CD4-positive, alpha-beta T cell (primary cell): ENCODE data around the gene SLC25A13. TPM values are rescaled to one million over a fixed set of nuclear protein-coding genes. Genes with fewer than 3 reads are reported as not detected.

Source experiments
- ATAC-seq: fragments of 200-7000 bp; cut with Tn5 transposase; one replicate; pipeline ENCODE4 v1.10.0; 2022; ENCODE audit warnings: mild to moderate bottlenecking; ENCODE audit not compliant: poor library complexity
- CTCF ChIA-PET: fragments of 350-600 bp; sonication (Branson Sonifier 250); formaldehyde crosslinking; loops from one replicate; lab custom pipeline; 2021; ENCODE audit warnings: antibody characterized with exemption, inconsistent platforms; lab: Charles Lee
- POLR2A ChIA-PET: fragments of 350-600 bp; sonication (Branson Sonifier 250); formaldehyde crosslinking; loops from one replicate; lab custom pipeline; 2021; ENCODE audit warnings: antibody characterized with exemption, inconsistent platforms; lab: Charles Lee
- DNase-seq, 14 experiments: peaks; one replicate each; pipeline ENCODE4 v3.0.0-alpha.2; 2013 to 2020; ENCODE audit warnings: mixed read lengths in 2 of 14
- H3K27ac ChIP-seq, 2 donors: one replicate each; pipeline versions ENCODE4 v1.5.1 to v1.7.0; 2013; ENCODE audit warnings: low read length in 2 of 2, low read depth in 1 of 2, mild to moderate bottlenecking in 1 of 2
- H3K27me3 ChIP-seq, 2 experiments: 1 replicate in 1 of 2; 2 replicates in 1 of 2; pipeline versions ENCODE4 v1.6.1 to v1.7.0; 2013; ENCODE audit warnings: low read length in 2 of 2, control low read depth in 1 of 2, mild to moderate bottlenecking in 1 of 2, moderate library complexity in 1 of 2; ENCODE audit not compliant: insufficient read depth in 2 of 2, control insufficient read depth in 1 of 2
- H3K36me3 ChIP-seq: one replicate; pipeline ENCODE4 v1.6.1; 2013; ENCODE audit warnings: low read length, control low read depth; ENCODE audit not compliant: insufficient read depth
- H3K4me1 ChIP-seq: one replicate; pipeline ENCODE4 v1.6.1; 2013; ENCODE audit warnings: low read length, control low read depth; ENCODE audit not compliant: insufficient read depth
- H3K4me3 ChIP-seq: one replicate; pipeline ENCODE4 v1.5.1; 2013; ENCODE audit warnings: mild to moderate bottlenecking, low read length, moderate library complexity
- H3K9me3 ChIP-seq, 2 experiments: 1 replicate in 1 of 2; 2 replicates in 1 of 2; pipeline versions ENCODE4 v1.6.1 to v1.7.0; 2013; ENCODE audit warnings: low read length in 2 of 2, mild to moderate bottlenecking in 2 of 2, control low read depth in 1 of 2, moderate library complexity in 1 of 2; ENCODE audit not compliant: control insufficient read depth in 1 of 2, insufficient read depth in 1 of 2
- H3K27ac Mint-ChIP-seq: one replicate; pipeline ENCODE4 v1.8.0; 2020; ENCODE audit warnings: mixed read lengths
- H3K27me3 Mint-ChIP-seq: one replicate; pipeline ENCODE4 v1.8.0; 2021; ENCODE audit warnings: mixed read lengths
- H3K36me3 Mint-ChIP-seq: one replicate; pipeline ENCODE4 v1.8.0; 2021; ENCODE audit warnings: low read depth, mixed read lengths
- H3K4me1 Mint-ChIP-seq: one replicate; pipeline ENCODE4 v1.8.0; 2021; ENCODE audit warnings: low read depth, mixed read lengths
- H3K4me3 Mint-ChIP-seq: one replicate; pipeline ENCODE4 v1.8.0; 2020; ENCODE audit warnings: mild to moderate bottlenecking, mixed read lengths
- H3K9me3 Mint-ChIP-seq: one replicate; pipeline ENCODE4 v1.8.0; 2020; ENCODE audit warnings: mixed read lengths
- CTCF ChIP-seq: fragments of 200-600 bp; IDR thresholded peaks from one replicate; pipeline ENCODE4 v1.8.0; 2022; ENCODE audit warnings: antibody characterized with exemption, mild to moderate bottlenecking
- intact Hi-C, 2 experiments: fragments of 100-400 bp; cut with DNase I in 1 of 2; cut with micrococcal nuclease in 1 of 2; formaldehyde crosslinking; loops; one replicate each; pipeline versions ENCODE4 v1.15.1 to v1.9.0; 2023 to 2025; cut with DNase I, micrococcal nuclease
- total RNA-seq, 174 experiments: library from RNA in 2 of 174; stranded (reverse) in 2 of 174; gene quantifications; one replicate each; pipeline ENCODE4 v1.2.3 and lab custom pipeline; 2021 to 2026

The SLC25A13 gene
- total RNA-seq, 2 experiments from 2014 or later: 12.7 to 13.5 TPM

GRCh38 chr7:96233084-96233483 lies 88.8 kb downstream of the SLC25A13 start:
- ChIA-PET POLR2A (no interaction called here), CTCF (interaction anchor here (0.6 kb wide), 1 partner anchor 16 kb away, joined by 4 read pairs; no protein-coding TSS in a partner anchor)
- H3K27me3 ChIP-seq: no peaks in the 10 kb centered on the region
- H3K4me3 ChIP-seq: no peak overlapping the region
- Mint-ChIP-seq H3K36me3 (peaks cover 38% of the 10 kb centered on the region), H3K27ac (no peak overlapping the region), H3K4me3 (no peak overlapping the region), H3K27me3 (no peaks in the 10 kb centered on the region), H3K4me1 (peaks cover 3% of the 10 kb centered on the region), H3K9me3 (no peaks in the 10 kb centered on the region)
- H3K9me3 ChIP-seq: peaks cover 0 to 8% of the 10 kb centered on the region in 2 experiments
- no peaks in the 10 kb centered on the region for H3K36me3 ChIP-seq
- intact Hi-C loops: no loop called here
- DNase-seq (no peak), ATAC-seq (no peak)
- no peak overlapping the region for H3K27ac ChIP-seq
- H3K4me1 ChIP-seq: no peaks in the 10 kb centered on the region
- no peak for TF ChIP-seq CTCF

DNA sequence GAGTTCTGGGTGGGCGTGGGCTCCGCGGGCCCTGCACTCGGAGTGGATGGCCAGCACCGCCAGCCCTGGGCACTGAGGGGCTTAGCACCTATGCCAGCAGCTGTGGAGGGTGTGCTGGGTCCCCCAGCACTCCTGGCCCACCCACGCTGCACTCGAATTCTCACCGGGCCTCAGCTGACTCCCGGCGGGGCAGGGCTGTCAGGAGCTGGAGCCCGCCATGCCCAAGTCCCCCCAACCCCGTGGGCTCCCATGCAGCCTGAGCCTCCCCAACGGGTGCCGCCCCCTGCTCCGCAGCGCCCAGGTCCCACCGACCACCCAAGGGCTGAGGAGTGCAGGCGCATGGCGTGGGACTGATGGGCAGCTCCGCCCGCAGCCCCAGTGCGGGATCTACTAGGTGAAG lies 93.1 kb downstream of the SLC25A13 start:
- Mint-ChIP-seq H3K4me1 (no peaks in the 10 kb centered on the region), H3K36me3 (peaks cover 35% of the 10 kb centered on the region), H3K27me3 (no peaks in the 10 kb centered on the region), H3K9me3 (no peaks in the 10 kb centered on the region), H3K27ac (no peak overlapping the region), H3K4me3 (no peak overlapping the region)
- no peak overlapping the region for H3K27ac ChIP-seq
- intact Hi-C loops: loop anchor here in 1 of 2 experiments (10.0 kb wide), 1 partner anchor 246 kb away; no protein-coding TSS in a partner anchor
- no peaks in the 10 kb centered on the region for H3K4me1 ChIP-seq
- ChIA-PET POLR2A (no interaction called here), CTCF (no interaction called here)
- no peak for TF ChIP-seq CTCF
- H3K9me3 ChIP-seq: peaks cover 0 to 8% of the 10 kb centered on the region in 2 experiments
- H3K4me3 ChIP-seq: no peak overlapping the region
- H3K27me3 ChIP-seq: no peaks in the 10 kb centered on the region
- ATAC-seq: no peak
- H3K36me3 ChIP-seq: no peaks in the 10 kb centered on the region
- no peak for DNase-seq

DNA sequence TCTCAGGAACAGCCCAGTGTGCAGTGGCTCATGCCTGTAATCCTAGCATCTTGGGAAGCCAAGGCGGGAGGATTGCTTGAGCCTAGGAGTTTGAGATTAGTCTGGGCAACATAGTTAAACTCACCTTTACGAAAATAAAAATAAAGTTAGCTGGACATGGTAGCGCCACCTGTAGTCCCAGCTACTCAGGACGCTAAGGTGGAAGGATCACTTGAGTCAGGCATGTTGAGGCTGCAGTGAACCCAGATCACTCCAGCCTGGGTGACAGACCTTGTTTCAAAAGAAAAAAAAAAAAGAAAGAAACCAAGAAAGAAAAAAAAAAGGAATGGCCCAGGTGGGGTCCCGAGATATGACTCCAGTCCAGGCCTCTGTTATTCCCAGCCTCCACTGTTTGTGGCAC lies 96.6 kb downstream of the SLC25A13 start:
- Histone ChIP-seq H3K27ac (no peak overlapping the region), H3K27me3 (no peaks in the 10 kb centered on the region), H3K4me1 (no peaks in the 10 kb centered on the region), H3K9me3 (peaks cover 0 to 8% of the 10 kb centered on the region in 2 experiments), H3K36me3 (no peaks in the 10 kb centered on the region), H3K4me3 (no peak overlapping the region)
- TF ChIP-seq CTCF: no peak
- Mint-ChIP-seq H3K27me3 (no peaks in the 10 kb centered on the region), H3K4me3 (no peak overlapping the region), H3K4me1 (peaks cover 6% of the 10 kb centered on the region), H3K9me3 (no peaks in the 10 kb centered on the region), H3K27ac (no peak overlapping the region), H3K36me3 (peaks cover 17% of the 10 kb centered on the region)
- CTCF ChIA-PET: no interaction called here
- POLR2A ChIA-PET: no interaction called here
- intact Hi-C loops: loop anchor here in 1 of 2 experiments (10.0 kb wide), 1 partner anchor 250 kb away; no protein-coding TSS in a partner anchor
- DNase-seq (no peak), ATAC-seq (no peak)
